ENCODE measurements around the gene BGLAP.
"Not testable (repeated sequence)": the region's sequence is repeated elsewhere in the genome, so short reads cannot be mapped to it uniquely, and the experiment has no call there.

Gene BGLAP

GRCh38 chr1:156241926-156242325, at the start of gene BGLAP:
Gene BGLAP, plus strand, starts transcription at chr1:156242184. Its CDS starts 48 bp downstream, at chr1:156242232.
- no peak for DNase-seq

DNA sequence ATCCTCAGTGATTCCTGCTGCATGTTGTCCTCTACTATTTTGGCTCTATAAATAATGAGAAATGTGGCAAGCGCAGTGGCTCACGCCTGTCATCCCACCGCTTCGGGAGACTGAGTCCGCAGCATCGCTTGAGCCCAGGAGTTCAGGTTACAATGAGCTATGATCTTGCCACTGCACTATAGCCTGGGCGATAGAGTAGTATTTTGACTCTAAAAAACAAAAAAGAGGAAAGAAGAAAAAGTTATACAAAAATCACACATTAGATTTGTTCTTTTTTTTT, 48.8 kb upstream of the BGLAP start:
- no peak for DNase-seq

DNA sequence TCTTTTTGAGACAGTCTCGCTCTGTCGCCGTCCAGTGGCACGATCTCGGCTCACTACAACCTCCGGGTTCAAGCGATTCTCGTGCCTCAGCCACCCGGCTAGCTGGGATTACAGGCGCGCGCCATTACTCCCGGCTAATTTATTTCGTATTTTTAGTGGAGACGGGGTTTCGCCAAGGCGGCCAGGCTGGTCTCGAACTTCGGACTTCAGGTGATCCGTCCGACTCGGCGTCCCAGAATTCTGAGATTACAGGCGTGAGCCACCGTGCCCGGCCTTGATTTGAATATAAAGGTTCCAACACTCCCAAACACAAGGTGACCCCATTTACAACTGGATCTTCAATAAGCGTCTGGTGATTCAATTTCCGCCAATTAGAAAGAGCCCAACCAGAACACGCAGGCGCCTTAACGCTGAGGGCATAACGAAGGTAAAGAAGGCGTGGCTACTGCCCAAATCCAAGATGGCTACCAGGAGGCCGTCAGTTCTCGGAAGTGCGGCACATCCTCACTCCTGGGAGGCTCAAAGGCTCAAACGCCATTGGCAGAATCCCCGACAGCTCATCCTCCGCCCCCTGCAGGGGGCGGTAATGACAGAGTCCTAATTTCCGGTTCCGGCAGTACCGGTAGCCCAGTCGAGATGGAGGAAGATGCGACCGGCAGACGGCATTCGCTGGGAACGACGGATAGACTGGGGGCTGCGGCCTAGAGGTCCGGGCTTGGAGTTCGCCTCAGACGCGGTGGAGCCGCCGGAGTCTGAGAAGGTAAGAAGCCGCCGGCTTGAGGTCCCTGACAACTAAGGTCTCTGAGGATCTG, 48.3 kb upstream of the BGLAP start, which contains the start of gene SLC25A44:
SLC25A44 (plus strand) TSS at position 617 of the 812 bp plus-strand sequence. CDS start 5,744 bp downstream, outside the sequence.
- peak; percentile 99 for DNase-seq

DNA sequence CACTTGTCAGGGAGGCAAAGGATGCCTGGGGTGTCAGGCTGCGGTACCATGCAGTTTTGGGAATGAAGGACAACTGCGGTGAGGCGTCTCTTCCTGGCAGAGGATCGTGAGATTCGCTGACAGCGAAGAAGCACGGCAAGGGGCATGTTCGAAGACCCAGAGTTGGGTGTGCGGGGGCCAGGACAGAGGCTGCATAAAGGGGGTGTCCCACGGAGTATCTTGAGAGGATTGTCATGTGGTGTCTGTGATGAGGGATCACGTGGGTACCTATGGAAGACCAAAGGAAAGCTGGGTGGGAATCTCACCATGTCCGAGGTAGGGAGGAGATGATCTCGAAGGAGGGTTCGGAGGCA, 47.7 kb upstream of the BGLAP start:
- DNase-seq = no peak

GRCh38 chr1:156195853-156196252, 46.1 kb upstream of the BGLAP start:
- no peak for DNase-seq

DNA sequence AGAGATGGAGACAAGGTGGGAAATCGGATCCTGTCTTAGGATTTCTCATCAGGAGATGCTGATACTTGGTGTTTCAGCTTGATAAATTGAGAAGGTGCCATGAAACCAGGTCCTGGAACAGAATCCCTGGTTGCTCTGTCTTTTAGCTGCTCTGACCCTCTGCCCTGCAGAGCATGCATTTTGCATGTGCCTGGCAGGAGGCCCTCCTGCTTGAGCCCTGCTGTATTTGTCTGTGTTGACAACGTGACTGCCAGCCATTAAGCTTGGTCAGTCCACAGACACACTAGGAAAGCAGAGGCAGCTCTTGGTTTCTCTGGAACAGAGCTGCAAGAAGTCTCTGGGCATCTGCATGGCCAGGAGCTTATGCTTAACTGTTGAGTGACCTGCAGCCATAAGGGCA, 45.5 kb upstream of the BGLAP start:
- no peak for DNase-seq

DNA sequence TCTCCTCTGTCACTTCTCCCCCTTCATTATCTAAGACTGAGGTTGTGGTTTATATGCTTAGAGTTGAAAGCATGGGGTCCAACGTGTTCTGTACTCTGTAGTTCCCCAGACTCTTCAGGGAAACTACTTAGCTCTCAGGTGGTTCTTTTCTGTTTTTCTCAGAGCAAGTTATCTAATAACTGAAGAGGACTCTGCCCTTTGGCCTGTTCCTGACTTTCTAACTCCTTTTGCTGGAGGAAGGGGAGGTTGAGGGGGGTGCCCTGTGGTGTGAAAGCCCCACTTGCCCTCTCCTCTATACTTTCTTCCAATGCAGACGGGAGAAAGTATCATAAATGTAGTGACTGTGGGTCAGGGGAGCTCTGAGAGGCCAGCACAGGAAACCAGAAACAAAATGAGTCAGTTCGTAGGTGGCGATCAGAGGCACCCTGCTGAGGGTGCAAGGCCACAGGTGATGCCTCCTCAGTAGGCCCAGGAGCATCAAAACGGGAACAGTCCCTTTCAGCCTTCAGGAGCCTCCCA, 43.1 kb upstream of the BGLAP start:
- DNase-seq = no peak

GRCh38 chr1:156200044-156200443, 41.9 kb upstream of the BGLAP start:
- DNase-seq = no peak

DNA sequence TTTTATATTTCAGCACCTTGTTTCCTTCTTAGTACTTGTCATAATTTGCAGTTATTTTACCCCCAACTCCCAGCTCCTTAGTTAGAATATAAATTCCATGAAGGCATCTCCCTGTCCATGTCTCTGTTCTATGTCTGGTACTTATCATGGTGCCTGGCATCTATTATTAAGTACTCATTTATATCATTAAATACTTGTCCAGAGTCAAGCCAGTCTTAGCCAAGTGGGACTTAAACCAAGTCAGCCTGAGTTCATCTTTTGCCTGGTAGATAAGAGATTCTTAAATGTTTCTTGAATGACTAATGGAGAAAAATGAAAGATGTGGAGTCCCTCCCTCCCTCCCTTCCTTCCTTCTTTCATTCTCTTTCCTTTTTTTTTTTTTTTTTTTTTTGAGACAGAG, 38.7 kb upstream of the BGLAP start:
- DNase-seq = no peak

GRCh38 chr1:156204686-156205085, 37.3 kb upstream of the BGLAP start:
- no peak for DNase-seq

GRCh38 chr1:156211243-156211642, 30.7 kb upstream of the BGLAP start:
- no peak for DNase-seq

GRCh38 chr1:156212130-156212529, 29.9 kb upstream of the BGLAP start:
- no peak for DNase-seq

DNA sequence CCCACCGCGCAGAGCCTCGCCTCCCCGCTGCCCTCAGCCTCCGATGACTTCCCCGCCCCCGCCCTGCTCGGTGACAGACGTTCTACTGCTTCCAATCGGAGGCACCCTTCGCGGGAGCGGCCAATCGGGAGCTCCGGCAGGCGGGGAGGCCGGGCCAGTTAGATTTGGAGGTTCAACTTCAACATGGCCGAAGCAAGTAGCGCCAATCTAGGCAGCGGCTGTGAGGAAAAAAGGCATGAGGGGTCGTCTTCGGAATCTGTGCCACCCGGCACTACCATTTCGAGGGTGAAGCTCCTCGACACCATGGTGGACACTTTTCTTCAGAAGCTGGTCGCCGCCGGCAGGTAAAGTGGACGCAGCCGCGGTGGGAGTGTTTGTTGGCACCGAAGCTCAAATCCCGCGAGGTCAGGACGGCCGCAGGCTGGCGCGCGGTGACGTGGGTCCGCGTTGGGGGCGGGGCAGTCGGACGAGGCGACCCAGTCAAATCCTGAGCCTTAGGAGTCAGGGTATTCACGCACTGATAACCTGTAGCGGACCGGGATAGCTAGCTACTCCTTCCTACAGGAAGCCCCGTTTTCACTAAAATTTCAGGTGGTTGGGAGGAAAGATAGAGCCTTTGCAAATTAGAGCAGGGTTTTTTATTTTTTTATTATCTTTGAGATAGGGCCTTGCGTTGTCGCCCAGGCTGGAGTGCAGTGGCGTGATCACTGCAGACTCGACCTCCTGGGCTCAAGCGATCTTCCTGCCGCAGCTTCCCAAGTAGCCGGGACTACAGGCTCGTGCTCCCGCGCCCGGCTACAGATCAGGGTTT, 28.9 kb upstream of the BGLAP start, which contains the start of gene PMF1:
PMF1 (plus strand) TSS at position 175 of the 811 bp plus-strand sequence; CDS start at position 184, 9 bp downstream.
- DNase-seq = peak; percentile 94

- no peak for DNase-seq
Observed at GRCh38 chr1:156213644-156213966, 28.4 kb upstream of the BGLAP start.

GRCh38 chr1:156214024-156214748, 27.8 kb upstream of the BGLAP start:
- DNase-seq = no peak

DNA sequence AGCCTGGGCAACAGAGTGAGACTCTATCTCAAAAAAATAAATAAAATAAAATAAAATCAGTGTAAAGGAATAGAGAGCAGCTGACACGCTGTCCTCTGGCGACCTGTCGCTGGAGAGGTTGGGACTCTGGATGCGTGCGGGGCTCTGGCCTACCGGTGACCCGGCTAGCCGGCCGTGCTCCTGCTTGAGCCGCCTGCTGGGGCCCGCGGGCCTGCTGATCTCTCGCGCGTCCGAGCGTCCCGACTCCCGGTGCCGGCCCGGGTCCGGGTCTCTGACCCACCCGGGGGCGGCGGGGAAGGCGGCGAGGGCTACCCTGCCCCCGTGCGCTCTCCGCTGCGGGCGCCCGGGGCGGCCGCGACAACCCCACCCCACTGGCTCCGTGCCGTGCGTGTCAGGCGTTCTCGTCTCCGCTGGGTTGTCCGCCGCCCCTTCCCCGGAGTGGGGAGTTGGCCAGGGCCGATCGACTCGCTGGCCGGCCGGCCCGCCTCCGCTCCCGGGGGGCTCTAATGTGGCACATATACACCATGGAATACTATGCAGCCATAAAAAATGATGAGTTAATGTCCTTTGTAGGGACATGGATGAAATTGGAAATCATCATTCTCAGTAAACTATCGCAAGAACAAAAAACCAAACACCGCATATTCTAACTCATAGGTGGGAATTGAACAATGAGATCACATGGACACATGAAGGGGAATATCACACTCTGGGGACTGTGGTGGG, 25.5 kb upstream of the BGLAP start:
- DNase-seq = not testable (repeated sequence)

DNA sequence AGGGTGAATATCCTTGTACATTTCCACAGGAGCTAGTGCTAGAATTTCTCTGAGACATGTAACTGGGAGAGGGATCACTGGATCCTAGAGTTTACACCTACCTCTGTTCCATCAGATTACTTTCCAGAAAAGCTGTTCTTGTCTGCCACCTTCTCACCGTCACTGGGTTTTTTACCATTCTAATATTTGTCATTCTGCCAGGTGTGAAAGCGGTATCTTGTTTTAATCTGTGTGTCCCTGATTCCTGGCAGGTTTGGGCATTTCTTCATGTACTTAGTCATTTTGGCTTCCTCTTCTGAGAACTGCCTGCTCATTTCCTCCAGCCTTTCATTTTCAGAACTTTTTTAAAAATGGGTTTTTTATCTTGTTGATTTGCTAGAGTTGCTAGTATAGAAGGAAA, 24.1 kb upstream of the BGLAP start:
- no peak for DNase-seq

GRCh38 chr1:156220226-156220625, 21.8 kb upstream of the BGLAP start:
- no peak for DNase-seq

GRCh38 chr1:156221986-156222692, 19.8 kb upstream of the BGLAP start:
- DNase-seq = no peak

DNA sequence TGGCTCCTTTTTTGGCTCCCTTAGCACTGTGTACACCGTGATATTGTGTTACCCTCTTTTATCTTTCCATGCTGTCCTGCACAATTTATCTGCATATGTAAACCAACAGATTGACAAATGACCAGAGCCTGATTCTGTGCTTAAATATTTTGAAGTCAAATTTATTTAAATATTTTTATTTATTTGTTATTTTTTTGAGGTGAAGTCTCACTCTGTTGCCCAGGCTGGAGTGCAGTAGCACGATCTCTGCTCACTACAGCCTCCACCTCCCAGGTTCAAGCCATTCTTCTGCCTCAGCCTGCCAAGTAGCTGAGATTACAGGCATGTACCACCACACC, 16.3 kb upstream of the BGLAP start:
- no peak for DNase-seq

DNA sequence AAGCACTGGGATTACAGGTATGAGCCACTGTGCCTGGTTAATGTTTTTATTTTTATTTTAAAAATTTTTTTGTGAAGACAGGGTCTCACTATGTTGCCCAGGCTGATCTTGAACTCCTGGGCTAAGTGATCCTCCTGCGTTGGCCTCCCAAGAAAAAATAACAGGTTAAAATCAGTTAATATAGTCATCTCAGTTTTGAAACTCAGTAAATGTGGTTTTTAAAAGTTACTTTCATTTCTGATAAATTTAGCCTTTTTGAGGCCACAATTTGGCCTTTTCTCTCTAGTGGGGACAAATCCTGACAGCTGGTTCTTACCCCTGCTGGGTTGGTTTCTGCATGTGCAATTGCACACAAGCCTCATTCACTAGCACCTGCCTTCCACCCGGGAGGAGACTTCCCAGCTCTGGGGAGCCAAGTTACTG, 15.9 kb upstream of the BGLAP start:
- no peak for DNase-seq

- no peak for DNase-seq
Observed at GRCh38 chr1:156226782-156227181, 15.2 kb upstream of the BGLAP start.

Measured in NCI-H2107 (cell line).